GM21526 (cell line): ENCODE measurements around the gene OR2V2.
"Not testable (repeated sequence)": the region's sequence is repeated elsewhere in the genome, so short reads cannot be mapped to it uniquely, and the experiment has no call there.

ENCODE experiments used
- ATAC-seq: cut with Tn5 transposase; IDR thresholded peaks from one replicate; pipeline ENCODE4 v1.9.1; 2021; ENCODE audit warnings: moderate library complexity; ENCODE audit not compliant: unreplicated experiment, low FRiP score

OR2V2 gene

GRCh38 chr5:181114844-181115778, 32.3 kb upstream of the OR2V2 start:
- ATAC-seq = no peak

GRCh38 chr5:181118369-181118768, 29.0 kb upstream of the OR2V2 start:
- ATAC-seq = no peak

- ATAC-seq = no peak
Measured at GRCh38 chr5:181119105-181119504, 28.3 kb upstream of the OR2V2 start.

- no peak for ATAC-seq
Measured at GRCh38 chr5:181120306-181120705, 27.1 kb upstream of the OR2V2 start.

- no peak for ATAC-seq
Measured at GRCh38 chr5:181120761-181121160, 26.6 kb upstream of the OR2V2 start.

- ATAC-seq = no peak
Measured at GRCh38 chr5:181121675-181122561, 25.5 kb upstream of the OR2V2 start.

GRCh38 chr5:181124526-181124925, 22.9 kb upstream of the OR2V2 start:
- no peak for ATAC-seq

GRCh38 chr5:181126841-181127240, 20.5 kb upstream of the OR2V2 start:
- ATAC-seq = no peak

GRCh38 chr5:181127456-181127855, 19.9 kb upstream of the OR2V2 start:
- ATAC-seq = no peak

GRCh38 chr5:181127907-181128626, 19.3 kb upstream of the OR2V2 start:
- no peak for ATAC-seq

GRCh38 chr5:181129601-181130000, 17.8 kb upstream of the OR2V2 start:
- ATAC-seq = no peak

- ATAC-seq = not testable (repeated sequence)
Measured at GRCh38 chr5:181130081-181130480, 17.3 kb upstream of the OR2V2 start.

- no peak for ATAC-seq
Measured at GRCh38 chr5:181130832-181131496, 16.4 kb upstream of the OR2V2 start, which contains the start of gene OR2V1. OR2V1 (minus strand) TSS chr5:181131169; CDS start chr5:181125304, 5,865 bp downstream.

GRCh38 chr5:181131514-181131913, 15.9 kb upstream of the OR2V2 start:
- ATAC-seq = no peak

GRCh38 chr5:181133083-181133482, 14.3 kb upstream of the OR2V2 start:
- ATAC-seq = no peak

- ATAC-seq = no peak
Measured at GRCh38 chr5:181133610-181134231, 13.7 kb upstream of the OR2V2 start.

- no peak for ATAC-seq
Measured at GRCh38 chr5:181134259-181134658, 13.1 kb upstream of the OR2V2 start.

GRCh38 chr5:181136361-181136955, 10.9 kb upstream of the OR2V2 start:
- ATAC-seq = no peak

- ATAC-seq = no peak
Measured at GRCh38 chr5:181138258-181138657, 9.1 kb upstream of the OR2V2 start.
